ENCODE results near the gene PPP1CA.
"Not testable (repeated sequence)": the region's sequence is repeated elsewhere in the genome, so short reads cannot be mapped to it uniquely, and the experiment has no call there.

Gene PPP1CA

GRCh38 chr11:67435031-67435726 lies 33.5 kb upstream of the PPP1CA start:
- no peak for DNase-seq

GRCh38 chr11:67434395-67434881 lies 32.8 kb upstream of the PPP1CA start:
- DNase-seq, result no peak

GRCh38 chr11:67433536-67434394 lies 32.1 kb upstream of the PPP1CA start:
- no peak for DNase-seq

GRCh38 chr11:67432655-67433349 lies 31.1 kb upstream of the PPP1CA start:
- no peak for DNase-seq

- DNase-seq, result no peak
Observed at GRCh38 chr11:67431346-67432249, 29.9 kb upstream of the PPP1CA start.

- no peak for DNase-seq
Observed at GRCh38 chr11:67429722-67430121, 28.1 kb upstream of the PPP1CA start.

- no peak for DNase-seq
Observed at GRCh38 chr11:67429038-67429668, 27.5 kb upstream of the PPP1CA start.

- peak; percentile 81 to 100 (median 97) for DNase-seq
Observed at GRCh38 chr11:67428052-67429001, 26.7 kb upstream of the PPP1CA start, which contains the start of gene RPS6KB2. RPS6KB2 (plus strand) TSS chr11:67428494; CDS start chr11:67428546, 52 bp downstream.

GRCh38 chr11:67427364-67427859 lies 25.8 kb upstream of the PPP1CA start:
- DNase-seq, result not testable (repeated sequence)

GRCh38 chr11:67423891-67424613 lies 22.4 kb upstream of the PPP1CA start:
- DNase-seq, result no peak

- DNase-seq, result no peak
Observed at GRCh38 chr11:67423466-67423865, 21.8 kb upstream of the PPP1CA start.

GRCh38 chr11:67422891-67423290 lies 21.2 kb upstream of the PPP1CA start:
- DNase-seq, result no peak

- no peak for DNase-seq
Observed at GRCh38 chr11:67421430-67422031, 19.9 kb upstream of the PPP1CA start.

- DNase-seq, result peak in 50 of 51 donors; percentile 41 to 95 (median 85)
Observed at GRCh38 chr11:67420646-67421429, 19.2 kb upstream of the PPP1CA start.

- no peak for DNase-seq
Observed at GRCh38 chr11:67420147-67420645, 18.5 kb upstream of the PPP1CA start.

- DNase-seq, result no peak
Observed at GRCh38 chr11:67419325-67420049, 17.8 kb upstream of the PPP1CA start.
